ENCODE data around the gene FGGY.

DNA sequence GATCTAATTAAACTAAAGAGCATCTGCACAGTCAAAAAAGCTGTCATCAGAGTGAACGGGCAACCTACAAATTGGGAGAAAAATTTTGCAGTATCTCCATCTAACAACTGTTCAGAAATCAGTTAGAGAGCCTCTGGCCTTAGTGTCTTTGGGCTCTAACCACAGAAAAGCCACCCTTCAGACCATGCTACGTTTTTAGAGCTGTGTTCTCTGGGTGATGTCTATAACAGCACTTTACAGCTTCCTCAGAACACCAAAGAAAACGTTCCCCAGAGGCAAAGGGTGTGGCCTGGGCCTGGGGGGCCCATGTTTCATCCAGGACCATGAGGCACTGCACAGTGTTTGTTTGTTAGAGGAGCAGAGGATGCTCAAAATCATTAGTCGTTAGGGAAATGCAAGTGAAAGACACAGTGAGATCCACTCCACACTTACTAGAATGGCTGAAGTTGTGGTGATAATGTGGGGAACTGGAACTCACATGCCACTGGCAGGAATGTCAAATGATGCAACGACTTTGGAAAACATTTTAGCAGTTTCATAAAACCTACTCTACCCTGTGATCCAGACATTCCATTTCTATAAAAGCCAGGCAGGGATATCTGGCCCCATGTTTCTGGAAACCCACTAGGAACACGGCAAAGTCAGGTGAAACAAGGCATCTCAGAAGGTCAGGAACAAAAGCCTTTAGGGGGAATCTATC is 267.4 kb downstream of the FGGY start:
- TF ChIP-seq CTCF (IDR thresholded peaks at IDR 0.05; ENCODE audit: low read depth, low read length, missing input control) (no peak), YY1 (IDR thresholded peaks at IDR 0.05) (no peak), GABPA (IDR thresholded peaks at IDR 0.05 in 1 of 2, conservative IDR thresholded peaks at IDR 0.05 in 1 of 2) (no peak), RAD21 (IDR thresholded peaks at IDR 0.05) (no peak), TAF1 (conservative IDR thresholded peaks at IDR 0.05) (no peak), MAX (IDR thresholded peaks at IDR 0.05) (no peak), FOXA1 (IDR thresholded peaks at IDR 0.05) (no peak), EGR1 (IDR thresholded peaks at IDR 0.05; ENCODE audit: low read depth in 2 of 2) (no peak), RXRA (IDR thresholded peaks at IDR 0.05) (no peak)
- TF ChIP-seq, protein P1, sequence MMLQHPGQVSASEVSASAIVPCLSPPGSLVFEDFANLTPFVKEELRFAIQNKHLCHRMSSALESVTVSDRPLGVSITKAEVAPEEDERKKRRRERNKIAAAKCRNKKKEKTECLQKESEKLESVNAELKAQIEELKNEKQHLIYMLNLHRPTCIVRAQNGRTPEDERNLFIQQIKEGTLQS (IDR thresholded peaks at IDR 0.05): no peak
- TF ChIP-seq, protein P2, sequence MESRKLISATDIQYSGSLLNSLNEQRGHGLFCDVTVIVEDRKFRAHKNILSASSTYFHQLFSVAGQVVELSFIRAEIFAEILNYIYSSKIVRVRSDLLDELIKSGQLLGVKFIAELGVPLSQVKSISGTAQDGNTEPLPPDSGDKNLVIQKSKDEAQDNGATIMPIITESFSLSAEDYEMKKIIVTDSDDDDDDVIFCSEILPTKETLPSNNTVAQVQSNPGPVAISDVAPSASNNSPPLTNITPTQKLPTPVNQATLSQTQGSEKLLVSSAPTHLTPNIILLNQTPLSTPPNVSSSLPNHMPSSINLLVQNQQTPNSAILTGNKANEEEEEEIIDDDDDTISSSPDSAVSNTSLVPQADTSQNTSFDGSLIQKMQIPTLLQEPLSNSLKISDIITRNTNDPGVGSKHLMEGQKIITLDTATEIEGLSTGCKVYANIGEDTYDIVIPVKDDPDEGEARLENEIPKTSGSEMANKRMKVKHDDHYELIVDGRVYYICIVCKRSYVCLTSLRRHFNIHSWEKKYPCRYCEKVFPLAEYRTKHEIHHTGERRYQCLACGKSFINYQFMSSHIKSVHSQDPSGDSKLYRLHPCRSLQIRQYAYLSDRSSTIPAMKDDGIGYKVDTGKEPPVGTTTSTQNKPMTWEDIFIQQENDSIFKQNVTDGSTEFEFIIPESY (IDR thresholded peaks at IDR 0.05): no peak
- TF ChIP-seq, protein P3, sequence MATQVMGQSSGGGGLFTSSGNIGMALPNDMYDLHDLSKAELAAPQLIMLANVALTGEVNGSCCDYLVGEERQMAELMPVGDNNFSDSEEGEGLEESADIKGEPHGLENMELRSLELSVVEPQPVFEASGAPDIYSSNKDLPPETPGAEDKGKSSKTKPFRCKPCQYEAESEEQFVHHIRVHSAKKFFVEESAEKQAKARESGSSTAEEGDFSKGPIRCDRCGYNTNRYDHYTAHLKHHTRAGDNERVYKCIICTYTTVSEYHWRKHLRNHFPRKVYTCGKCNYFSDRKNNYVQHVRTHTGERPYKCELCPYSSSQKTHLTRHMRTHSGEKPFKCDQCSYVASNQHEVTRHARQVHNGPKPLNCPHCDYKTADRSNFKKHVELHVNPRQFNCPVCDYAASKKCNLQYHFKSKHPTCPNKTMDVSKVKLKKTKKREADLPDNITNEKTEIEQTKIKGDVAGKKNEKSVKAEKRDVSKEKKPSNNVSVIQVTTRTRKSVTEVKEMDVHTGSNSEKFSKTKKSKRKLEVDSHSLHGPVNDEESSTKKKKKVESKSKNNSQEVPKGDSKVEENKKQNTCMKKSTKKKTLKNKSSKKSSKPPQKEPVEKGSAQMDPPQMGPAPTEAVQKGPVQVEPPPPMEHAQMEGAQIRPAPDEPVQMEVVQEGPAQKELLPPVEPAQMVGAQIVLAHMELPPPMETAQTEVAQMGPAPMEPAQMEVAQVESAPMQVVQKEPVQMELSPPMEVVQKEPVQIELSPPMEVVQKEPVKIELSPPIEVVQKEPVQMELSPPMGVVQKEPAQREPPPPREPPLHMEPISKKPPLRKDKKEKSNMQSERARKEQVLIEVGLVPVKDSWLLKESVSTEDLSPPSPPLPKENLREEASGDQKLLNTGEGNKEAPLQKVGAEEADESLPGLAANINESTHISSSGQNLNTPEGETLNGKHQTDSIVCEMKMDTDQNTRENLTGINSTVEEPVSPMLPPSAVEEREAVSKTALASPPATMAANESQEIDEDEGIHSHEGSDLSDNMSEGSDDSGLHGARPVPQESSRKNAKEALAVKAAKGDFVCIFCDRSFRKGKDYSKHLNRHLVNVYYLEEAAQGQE (IDR thresholded peaks at IDR 0.05): no peak

Data from liver (tissue), 3 donors.